HepG2 (cell line): Measurements from ENCODE around the gene SNRNP200. TPM values are rescaled to one million over a fixed set of nuclear protein-coding genes. Genes with fewer than 3 reads are reported as not detected.

ENCODE experiments used
- AKAP8 ChIP-seq: sonication (generic); formaldehyde crosslinking; IDR thresholded peaks from 2 replicates; pipeline ENCODE4 v1.5.1; 2020; ENCODE audit warnings: mild to moderate bottlenecking, missing genetic modification reagents
- ATAD3A ChIP-seq: sonication (generic); formaldehyde crosslinking; IDR thresholded peaks from 2 replicates; pipeline ENCODE4 v1.4.0; 2020; ENCODE audit warnings: missing genetic modification reagents
- ATRX ChIP-seq: sonication (generic); formaldehyde crosslinking; IDR thresholded peaks from 2 replicates; pipeline ENCODE4 v1.4.0; 2020; ENCODE audit warnings: missing genetic modification reagents, borderline replicate concordance
- BRCA1 ChIP-seq: sonication (generic); formaldehyde crosslinking; IDR thresholded peaks from 2 replicates; pipeline ENCODE4 v1.4.0; 2020; ENCODE audit warnings: missing genetic modification reagents
- CREBL2 ChIP-seq: sonication (generic); formaldehyde crosslinking; IDR thresholded peaks from 2 replicates; pipeline ENCODE4 v1.8.1; 2023; ENCODE audit warnings: missing genetic modification reagents, mild to moderate bottlenecking, borderline replicate concordance
- ETV6 ChIP-seq: sonication (generic); formaldehyde crosslinking; conservative IDR thresholded peaks from 2 replicates; pipeline ENCODE4 v1.4.0; 2020; ENCODE audit warnings: missing genetic modification reagents
- GMEB1 ChIP-seq: sonication (generic); formaldehyde crosslinking; IDR thresholded peaks from 2 replicates; pipeline ENCODE4 v1.5.1; 2020; ENCODE audit warnings: missing genetic modification reagents, mild to moderate bottlenecking, borderline replicate concordance
- ISL2 ChIP-seq: sonication (generic); formaldehyde crosslinking; IDR thresholded peaks from 2 replicates; pipeline ENCODE4 v1.5.0; 2020; ENCODE audit warnings: missing genetic modification reagents
- KDM3A ChIP-seq: IDR thresholded peaks from 2 replicates; pipeline ENCODE4 v1.6.1; 2018; ENCODE audit warnings: low read depth, missing compliant biosample characterization
- POLR2G ChIP-seq: fragments of 200-400 bp; formaldehyde crosslinking; IDR thresholded peaks from 2 replicates; pipeline ENCODE4 v1.6.1; 2018; ENCODE audit warnings: mild to moderate bottlenecking, low read depth, low read length, moderate library complexity
- SRF ChIP-seq: IDR thresholded peaks from 2 replicates; pipeline ENCODE4 v1.6.1; 2011; ENCODE audit warnings: mild to moderate bottlenecking, low read depth, low read length, moderate library complexity
- WIZ ChIP-seq: sonication (generic); formaldehyde crosslinking; IDR thresholded peaks from 2 replicates; pipeline ENCODE4 v1.5.1; 2020; ENCODE audit warnings: mild to moderate bottlenecking, missing genetic modification reagents
- ZBTB1 ChIP-seq: sonication (generic); formaldehyde crosslinking; IDR thresholded peaks from 2 replicates; pipeline ENCODE4 v1.4.0; 2020; ENCODE audit warnings: missing genetic modification reagents, borderline replicate concordance
- ZBTB2 ChIP-seq: sonication (generic); formaldehyde crosslinking; IDR thresholded peaks from 2 replicates; pipeline ENCODE4 v1.8.0; 2022; ENCODE audit warnings: low read depth, missing genetic modification reagents
- ZNF225 ChIP-seq: sonication (generic); formaldehyde crosslinking; IDR thresholded peaks from 2 replicates; pipeline ENCODE4 v1.4.0; 2020; ENCODE audit warnings: mild to moderate bottlenecking, missing genetic modification reagents
- ZNF512B ChIP-seq: sonication (generic); formaldehyde crosslinking; IDR thresholded peaks from 2 replicates; pipeline ENCODE4 v1.5.1; 2020; ENCODE audit warnings: missing genetic modification reagents, mild to moderate bottlenecking, borderline replicate concordance
- ZNF598 ChIP-seq: sonication (generic); formaldehyde crosslinking; IDR thresholded peaks from 2 replicates; pipeline ENCODE4 v1.5.1; 2020; ENCODE audit warnings: mild to moderate bottlenecking, missing genetic modification reagents, borderline replicate concordance
- ZSCAN20 ChIP-seq: sonication (generic); formaldehyde crosslinking; IDR thresholded peaks from 2 replicates; pipeline ENCODE4 v1.4.0; 2020; ENCODE audit warnings: missing genetic modification reagents, mild to moderate bottlenecking, borderline replicate concordance
- polyA plus RNA-seq, 8 experiments: library from polyadenylated mRNA; depleted of rRNA in 3 of 8; stranded (reverse) in 7 of 8; unstranded in 1 of 8; fragments of >200 nt; fragmentation: Illumina TruSeq in 4 of 8; extraction: Trizol in 4 of 8; gene quantifications; 2 replicates each; pipeline versions ENCODE4 v1.2.1 to v1.2.3, GENCODE V29; 2011 to 2016; ENCODE audit warnings: low read depth in 4 of 8, missing spikeins in 1 of 8, mixed read lengths in 1 of 8; ENCODE audit not compliant: insufficient read depth in 1 of 8
- total RNA-seq, 5 experiments: library from RNA; depleted of rRNA; stranded (reverse); fragments of >200 nt; fragmentation: Illumina TruSeq; extraction: Trizol; gene quantifications; 2 replicates each; pipeline ENCODE4 v1.2.3, GENCODE V29; 2016; ENCODE audit warnings: low read depth in 1 of 5
- TF ChIP-seq, protein P1 (sequence below): sonication (generic); formaldehyde crosslinking; IDR thresholded peaks from 2 replicates; pipeline ENCODE4 v1.8.0; 2022; ENCODE audit warnings: mild to moderate bottlenecking, missing genetic modification reagents, moderate library complexity
- TF ChIP-seq, protein P2 (sequence below): sonication (generic); formaldehyde crosslinking; IDR thresholded peaks from 2 replicates; pipeline ENCODE4 v1.5.0; 2020; ENCODE audit warnings: missing genetic modification reagents

SNRNP200 gene
- total and polyA plus RNA-seq, 2 of the 13 experiments (the other 11 are each of a cell fraction or from before 2014, with no cell fraction given): 99.0 to 232 TPM

DNA sequence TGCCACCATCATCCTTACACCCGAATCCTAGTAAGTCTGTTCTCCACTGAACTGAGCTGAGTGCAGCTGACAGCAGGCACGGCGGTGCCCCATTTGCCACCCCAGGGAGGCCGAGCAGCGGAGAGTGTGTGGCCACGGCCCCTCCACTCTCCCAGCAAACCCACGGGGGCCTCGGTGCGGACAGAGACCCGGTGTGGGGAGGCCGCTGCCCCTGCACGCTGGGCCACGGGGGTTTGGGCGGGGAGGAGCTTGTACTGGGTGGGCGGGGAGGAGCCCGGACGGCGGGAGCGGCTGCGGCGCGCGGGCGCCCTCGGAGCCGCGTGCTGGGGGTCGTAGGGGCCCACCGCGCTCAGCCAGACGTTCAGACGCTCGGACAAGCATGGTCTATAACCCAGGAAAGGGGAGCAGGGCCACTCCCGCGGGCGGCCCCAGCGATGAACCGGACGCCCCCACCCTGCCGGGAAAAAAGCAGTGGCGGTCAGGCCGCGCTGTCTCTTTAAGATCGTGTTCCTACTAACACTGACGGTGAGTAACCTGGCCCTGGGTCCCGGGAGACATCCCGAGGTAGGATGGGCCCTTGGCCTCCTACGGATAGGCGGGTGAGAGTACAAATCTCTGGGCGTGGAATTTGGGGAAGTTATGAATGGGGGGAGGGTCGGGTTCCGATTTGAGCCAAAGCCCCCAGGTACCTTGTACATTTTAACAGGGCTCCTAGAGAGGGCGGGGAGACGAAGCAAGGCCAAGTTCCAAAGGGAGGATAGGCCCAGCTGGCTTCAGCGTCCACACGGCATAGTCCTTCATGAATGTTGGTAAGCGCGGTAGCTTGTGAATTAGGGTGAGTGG, 19.9 kb upstream of the SNRNP200 start, which contains the start of gene ITPRIPL1 (continued):
- TF ChIP-seq ATRX (CRISPR knock-in tag): no peak
- no peak for TF ChIP-seq ATAD3A
- no peak; the same call in 1 of the 2 replicates for TF ChIP-seq ETV6 (CRISPR knock-in tag)
- TF ChIP-seq ZNF512B (CRISPR knock-in tag): no peak; the same call in 1 of the 2 replicates
- peak; percentile 27; the same call in 1 of the 2 replicates for TF ChIP-seq GMEB1 (CRISPR knock-in tag)
- 0 out of 2 replicates have a peak, but pooled peaks have one; percentile 19 for TF ChIP-seq ZNF225 (CRISPR knock-in tag)
- peak; percentile 90; the same call in 1 of the 2 replicates for TF ChIP-seq ZSCAN20 (CRISPR knock-in tag)
- TF ChIP-seq, protein P1, sequence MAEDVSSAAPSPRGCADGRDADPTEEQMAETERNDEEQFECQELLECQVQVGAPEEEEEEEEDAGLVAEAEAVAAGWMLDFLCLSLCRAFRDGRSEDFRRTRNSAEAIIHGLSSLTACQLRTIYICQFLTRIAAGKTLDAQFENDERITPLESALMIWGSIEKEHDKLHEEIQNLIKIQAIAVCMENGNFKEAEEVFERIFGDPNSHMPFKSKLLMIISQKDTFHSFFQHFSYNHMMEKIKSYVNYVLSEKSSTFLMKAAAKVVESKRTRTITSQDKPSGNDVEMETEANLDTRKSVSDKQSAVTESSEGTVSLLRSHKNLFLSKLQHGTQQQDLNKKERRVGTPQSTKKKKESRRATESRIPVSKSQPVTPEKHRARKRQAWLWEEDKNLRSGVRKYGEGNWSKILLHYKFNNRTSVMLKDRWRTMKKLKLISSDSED (CRISPR knock-in tag): peak; percentile 61; the same call in 1 of the 2 replicates
- TF ChIP-seq ISL2 (CRISPR knock-in tag): no peak; the same call in 1 of the 2 replicates
- peak; percentile 50; the same call in 1 of the 2 replicates for TF ChIP-seq POLR2G
- TF ChIP-seq CREBL2: 0 out of 2 replicates have a peak, but pooled peaks have one; percentile 60
- TF ChIP-seq KDM3A (CRISPR knock-in tag): 0 out of 2 replicates have a peak, but pooled peaks have one; percentile 10
- no peak for TF ChIP-seq WIZ (CRISPR knock-in tag)
- peak; percentile 30; the same call in 1 of the 2 replicates for TF ChIP-seq ZNF598 (CRISPR knock-in tag)
- TF ChIP-seq ZBTB2 (CRISPR knock-in tag): peak; percentile 63
- TF ChIP-seq, protein P2, sequence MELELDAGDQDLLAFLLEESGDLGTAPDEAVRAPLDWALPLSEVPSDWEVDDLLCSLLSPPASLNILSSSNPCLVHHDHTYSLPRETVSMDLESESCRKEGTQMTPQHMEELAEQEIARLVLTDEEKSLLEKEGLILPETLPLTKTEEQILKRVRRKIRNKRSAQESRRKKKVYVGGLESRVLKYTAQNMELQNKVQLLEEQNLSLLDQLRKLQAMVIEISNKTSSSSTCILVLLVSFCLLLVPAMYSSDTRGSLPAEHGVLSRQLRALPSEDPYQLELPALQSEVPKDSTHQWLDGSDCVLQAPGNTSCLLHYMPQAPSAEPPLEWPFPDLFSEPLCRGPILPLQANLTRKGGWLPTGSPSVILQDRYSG (CRISPR knock-in tag): 0 out of 2 replicates have a peak, but pooled peaks have one; percentile 42
- no peak for TF ChIP-seq SRF
- 0 out of 2 replicates have a peak, but pooled peaks have one; percentile 45 for TF ChIP-seq AKAP8 (CRISPR knock-in tag)
- TF ChIP-seq ZBTB1 (CRISPR knock-in tag): no peak
- no peak for TF ChIP-seq BRCA1 (CRISPR knock-in tag)
